ENCODE data around the gene CBY2.
"Not testable (repeated sequence)": the region's sequence is repeated elsewhere in the genome, so short reads cannot be mapped to it uniquely, and the experiment has no call there.

CBY2 gene

DNA sequence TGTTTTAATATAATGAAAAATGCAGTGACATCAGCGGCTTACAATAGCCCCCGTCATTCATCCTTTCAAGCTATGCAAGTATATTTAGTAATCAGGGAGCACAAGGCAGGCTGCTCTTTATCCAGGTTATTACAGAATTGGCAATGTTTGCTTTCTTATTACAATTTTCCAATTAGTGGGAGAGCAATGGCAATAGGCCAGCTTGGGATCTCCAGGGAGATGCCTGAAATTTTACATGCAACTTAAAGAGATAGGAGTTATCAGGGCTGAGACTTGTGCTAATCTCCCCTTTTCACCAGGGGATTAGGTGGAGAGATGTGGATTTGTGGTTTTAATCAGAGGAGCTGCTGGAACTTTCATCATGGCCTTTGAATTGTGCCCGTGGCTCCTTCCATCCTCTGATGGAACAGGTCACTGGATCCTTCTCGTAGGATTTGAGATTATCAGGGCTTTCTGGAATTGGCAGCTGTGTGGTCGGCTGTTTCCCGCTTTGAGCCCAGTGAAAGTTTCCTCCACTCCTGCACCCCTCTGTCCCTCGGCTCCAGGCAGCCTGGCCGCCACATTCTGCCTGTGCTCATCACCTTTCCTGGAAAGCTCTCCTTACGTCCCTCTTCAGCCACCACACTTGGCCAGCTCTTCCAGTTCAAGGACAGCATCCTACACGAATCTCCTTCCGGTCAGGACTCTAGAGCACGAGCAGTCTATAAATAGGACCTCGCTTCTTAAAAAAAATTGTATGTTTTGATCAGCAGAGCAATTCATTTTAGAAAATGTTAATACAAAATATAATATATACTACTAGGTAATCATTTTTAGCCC is 47.0 kb downstream of the CBY2 start:
- no peak for DNase-seq

- no peak for DNase-seq
Measured at GRCh38 chr13:45750566-45750965, 48.4 kb downstream of the CBY2 start.

- no peak for DNase-seq
Measured at GRCh38 chr13:45751885-45752284, 49.8 kb downstream of the CBY2 start.

GRCh38 chr13:45752510-45752909 is 50.4 kb downstream of the CBY2 start:
- DNase-seq: peak; percentile 26 to 49

DNA sequence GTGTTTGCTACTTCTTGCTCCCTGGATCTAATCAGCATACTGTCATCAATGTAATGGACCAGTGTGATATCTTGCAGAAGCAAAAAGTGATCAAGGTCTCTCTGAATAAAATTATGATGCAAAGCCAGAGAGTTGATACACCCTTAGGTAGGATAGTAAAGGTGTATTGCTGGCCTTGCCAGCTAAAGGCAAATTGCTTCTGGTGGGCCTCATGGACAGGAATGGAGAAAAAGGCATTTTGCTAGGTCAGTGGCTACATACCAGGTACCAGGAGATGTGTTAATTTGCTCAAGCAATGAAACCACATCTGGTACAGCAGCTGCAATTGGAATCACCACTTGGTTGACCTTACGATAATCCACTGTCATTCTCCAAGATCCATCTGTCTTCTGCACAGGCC is 54.4 kb downstream of the CBY2 start:
- DNase-seq: not testable (repeated sequence)

DNA sequence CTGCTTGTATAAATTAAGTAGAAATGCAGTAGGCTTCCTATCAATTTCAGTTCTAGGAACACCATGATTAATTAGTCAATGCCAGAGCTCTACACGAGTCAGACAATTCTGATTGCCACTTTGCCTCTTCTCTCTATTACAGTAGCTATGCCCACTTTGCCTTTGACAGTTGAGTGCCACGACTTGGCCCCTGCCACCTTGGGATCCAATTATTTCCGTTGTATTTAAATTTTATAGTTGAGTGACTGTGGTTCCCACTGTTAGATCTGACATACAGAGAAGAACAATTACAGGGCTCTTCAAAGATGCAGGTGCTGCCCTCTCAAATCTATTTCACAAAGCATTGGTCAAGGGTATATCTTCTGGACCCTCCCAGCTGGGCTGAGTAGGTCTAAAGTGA is 55.5 kb downstream of the CBY2 start:
- DNase-seq: not testable (repeated sequence)

DNA sequence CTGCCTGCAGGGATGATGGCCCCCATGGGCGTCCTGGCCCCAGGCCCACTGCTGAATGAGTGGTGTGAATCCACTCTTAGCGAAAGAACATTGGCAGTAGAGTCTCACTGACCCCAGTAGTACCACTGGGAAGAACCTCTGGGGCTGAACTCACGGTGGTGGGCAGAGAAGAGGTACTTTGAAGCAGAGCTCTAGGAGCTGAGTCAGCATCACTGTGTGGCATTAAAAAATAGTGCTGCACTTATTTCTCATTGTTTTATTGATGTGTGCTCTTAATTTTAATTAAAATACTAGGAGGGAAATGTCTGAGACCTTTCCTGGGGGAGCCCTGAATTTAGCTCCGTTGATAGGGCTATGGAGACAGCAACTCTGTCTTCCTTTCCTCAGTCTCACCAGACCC is 61.3 kb downstream of the CBY2 start:
- no peak for DNase-seq

All from inflammatory macrophage treated with lipopolysaccharide for 1 hour (primary cell).